ENCODE results near the gene ARHGEF4.

Gene ARHGEF4

DNA sequence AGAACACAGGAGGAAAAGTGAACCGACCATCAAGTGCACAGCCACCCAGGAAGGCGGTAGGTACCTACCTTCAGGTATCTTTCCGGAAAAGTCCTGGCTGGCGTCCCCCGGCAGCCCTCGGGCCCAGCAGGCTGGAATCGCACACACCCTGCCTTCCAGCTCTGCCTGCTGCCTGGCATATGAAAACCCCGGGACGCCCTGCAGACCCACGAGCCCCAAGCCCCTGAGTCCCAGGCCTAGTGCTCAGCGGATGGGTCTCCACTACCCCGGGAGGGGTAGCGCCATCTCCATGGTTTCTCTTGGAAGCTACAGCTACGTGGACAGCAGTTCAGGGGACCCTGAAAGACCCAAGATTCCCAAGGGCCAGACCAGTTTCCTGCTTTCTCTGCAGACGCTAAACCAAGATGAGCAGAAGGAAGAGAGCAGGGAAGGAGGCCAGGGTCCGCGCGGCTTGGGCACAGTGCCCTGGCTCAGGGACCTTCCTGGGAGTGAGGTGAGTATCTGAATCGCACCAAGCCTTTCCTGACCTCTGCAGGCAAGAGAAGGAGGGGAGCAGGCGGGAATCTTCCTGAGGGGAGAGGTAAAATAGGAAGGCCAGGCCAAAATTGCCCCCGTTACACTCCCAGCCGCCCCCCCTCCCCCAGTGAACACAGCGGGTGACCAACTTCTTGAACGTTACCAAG lies 80.4 kb downstream of the ARHGEF4 start:
- DNase-seq (ENCODE audit: low read depth in 2 of 2): no peak

GRCh38 chr2:130918393-130918792 lies 81.7 kb downstream of the ARHGEF4 start:
- DNase-seq (ENCODE audit: low read depth in 2 of 2): no peak

GRCh38 chr2:130920415-130921163 lies 83.9 kb downstream of the ARHGEF4 start:
- DNase-seq (ENCODE audit: low read depth in 2 of 2): peak; percentile 28 to 30

- DNase-seq (ENCODE audit: low read depth in 2 of 2): no peak
Measured at GRCh38 chr2:130921164-130921476, 84.4 kb downstream of the ARHGEF4 start.

DNA sequence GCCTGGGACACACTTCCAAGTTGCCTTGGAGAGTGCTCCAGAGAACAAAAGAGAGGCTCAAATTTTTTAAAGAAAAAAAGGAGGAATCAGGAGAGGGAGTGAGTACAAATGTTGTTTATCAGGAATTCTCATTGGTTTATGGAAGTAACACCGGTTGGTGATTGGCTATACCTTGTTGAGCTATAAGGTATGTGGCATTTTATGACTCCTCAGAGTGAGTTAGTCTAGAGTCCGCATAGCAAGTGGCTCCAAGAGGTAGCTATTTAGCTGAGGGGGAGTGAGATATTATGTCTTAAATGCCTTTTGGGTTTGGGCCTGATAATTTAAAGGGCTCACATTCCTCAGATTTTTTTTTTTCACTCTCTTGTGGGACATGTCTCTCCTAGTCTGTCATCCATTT lies 85.7 kb downstream of the ARHGEF4 start:
- DNase-seq (ENCODE audit: low read depth in 2 of 2): no peak

DNA sequence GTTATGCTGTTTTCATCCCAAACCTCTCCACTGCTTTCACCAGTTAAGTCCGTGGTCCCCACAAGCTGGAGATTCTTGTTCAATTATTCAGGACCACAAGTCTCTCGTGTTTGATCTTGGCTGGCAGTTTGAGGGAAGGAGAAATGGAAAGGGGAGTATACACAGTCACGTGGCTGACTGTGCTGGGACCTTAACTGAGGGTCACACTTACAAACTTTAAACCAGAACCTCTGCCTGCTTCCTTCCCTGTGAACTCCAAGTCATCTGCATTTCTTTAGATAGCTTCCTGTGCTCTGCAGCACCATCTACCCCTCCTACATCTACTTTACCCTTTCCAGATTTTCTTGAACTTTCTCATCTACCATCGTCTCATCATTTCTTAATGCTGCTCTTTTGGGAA lies 91.7 kb downstream of the ARHGEF4 start:
- DNase-seq (ENCODE audit: low read depth in 2 of 2): no peak

- DNase-seq (ENCODE audit: low read depth in 2 of 2): no peak
Measured at GRCh38 chr2:130930740-130931659, 94.3 kb downstream of the ARHGEF4 start.

DNA sequence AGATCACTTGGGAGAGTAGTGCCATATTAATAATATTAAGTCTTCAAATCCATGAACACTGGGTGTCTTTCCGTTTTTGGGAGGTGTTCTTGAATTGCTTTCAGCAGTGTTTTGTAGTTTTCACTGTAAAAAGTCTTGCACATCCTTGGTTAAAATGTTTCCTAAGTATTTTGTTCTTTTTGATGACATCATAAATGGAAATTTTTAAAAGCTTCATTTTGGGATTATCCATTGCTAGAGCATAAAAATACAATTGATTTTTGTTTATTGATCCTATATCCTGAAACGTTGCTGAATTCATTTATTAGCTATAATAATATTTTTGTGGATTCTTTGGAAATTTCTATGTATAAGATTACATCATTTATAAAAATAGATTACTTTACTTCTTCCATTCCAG lies 96.8 kb downstream of the ARHGEF4 start:
- DNase-seq (ENCODE audit: low read depth in 2 of 2): no peak

- no peak for DNase-seq (ENCODE audit: low read depth in 2 of 2)
Measured at GRCh38 chr2:130936451-130936850, 99.7 kb downstream of the ARHGEF4 start.

GRCh38 chr2:130947967-130948366 lies 111.3 kb downstream of the ARHGEF4 start:
- DNase-seq (ENCODE audit: low read depth in 2 of 2): no peak

- DNase-seq (ENCODE audit: low read depth in 2 of 2): no peak
Measured at GRCh38 chr2:130949954-130950353, 113.2 kb downstream of the ARHGEF4 start.

DNA sequence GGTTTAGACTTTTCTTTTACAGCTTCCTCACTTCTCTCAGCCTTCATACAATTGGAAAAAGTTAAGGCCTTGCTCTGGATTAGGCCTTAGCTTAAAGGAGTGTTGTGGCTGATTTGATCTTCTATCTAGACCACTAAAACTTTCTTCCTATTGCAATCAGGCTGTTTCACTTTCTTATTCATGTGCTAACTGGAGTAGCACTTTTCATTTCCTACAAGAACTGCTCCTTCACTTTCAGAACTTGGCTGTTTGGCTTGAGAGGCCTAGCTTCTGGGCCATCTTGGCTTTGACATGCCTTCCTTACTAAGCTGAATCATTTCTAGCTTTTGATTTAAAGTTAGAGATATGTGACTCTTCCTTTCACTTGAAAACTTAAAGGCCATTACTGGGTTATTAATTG lies 114.3 kb downstream of the ARHGEF4 start:
- DNase-seq (ENCODE audit: low read depth in 2 of 2): no peak

- no peak for DNase-seq (ENCODE audit: low read depth in 2 of 2)
Measured at GRCh38 chr2:130954873-130955272, 118.2 kb downstream of the ARHGEF4 start.

DNA sequence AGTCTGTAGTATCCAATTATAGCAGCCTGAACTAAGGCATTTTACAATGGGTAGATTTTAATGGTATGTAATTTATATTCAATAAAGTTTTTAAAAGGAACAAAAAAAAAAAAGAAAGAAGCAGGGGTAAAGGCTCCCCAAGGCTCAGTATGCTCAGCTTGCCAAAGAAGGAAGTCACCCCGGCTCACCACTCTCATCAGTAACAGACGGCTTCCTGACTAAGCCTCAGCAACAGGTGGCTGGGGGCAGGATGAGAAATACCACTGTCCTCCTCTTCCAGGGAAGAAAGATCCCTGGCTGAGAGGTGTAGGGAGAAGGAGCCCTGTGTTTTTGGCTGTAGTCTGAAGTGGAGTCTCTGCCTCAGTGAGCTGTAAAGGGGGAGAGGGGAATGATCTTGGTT lies 121.2 kb downstream of the ARHGEF4 start:
- no peak for DNase-seq (ENCODE audit: low read depth in 2 of 2)

DNA sequence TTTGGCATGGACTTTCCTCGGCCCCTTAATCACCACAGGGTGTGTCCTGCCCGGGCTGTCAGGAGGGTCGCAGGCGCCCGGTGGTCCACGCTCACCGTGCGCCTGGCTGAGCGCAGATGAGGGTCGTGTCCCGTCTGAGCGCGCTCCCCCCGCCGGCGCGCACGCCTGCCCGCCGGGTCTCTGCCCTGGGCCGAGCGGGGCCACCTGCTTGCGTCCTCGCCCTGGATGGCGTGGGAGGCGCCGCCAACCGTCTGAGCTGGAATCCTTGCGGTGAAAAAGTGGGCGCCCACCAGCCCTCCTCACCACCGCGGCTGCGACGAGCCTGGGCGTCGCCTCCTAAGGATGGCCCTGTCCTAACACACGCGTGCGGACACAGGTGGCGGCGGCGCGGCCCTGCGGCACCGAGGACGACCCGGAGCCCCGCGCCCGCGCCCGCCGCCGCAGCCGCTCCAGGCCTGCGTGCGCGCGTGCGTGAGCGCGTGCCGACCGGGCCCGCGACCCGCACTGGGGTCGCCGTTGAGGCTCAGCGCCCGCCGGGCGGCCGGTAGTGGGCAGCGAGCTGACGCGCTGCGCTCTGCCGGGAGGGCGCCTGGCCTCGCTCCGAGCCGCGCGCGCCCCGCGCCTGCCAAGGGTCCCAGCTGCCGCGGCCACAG lies 126.6 kb downstream of the ARHGEF4 start:
- no peak for DNase-seq (ENCODE audit: low read depth in 2 of 2)

DNA sequence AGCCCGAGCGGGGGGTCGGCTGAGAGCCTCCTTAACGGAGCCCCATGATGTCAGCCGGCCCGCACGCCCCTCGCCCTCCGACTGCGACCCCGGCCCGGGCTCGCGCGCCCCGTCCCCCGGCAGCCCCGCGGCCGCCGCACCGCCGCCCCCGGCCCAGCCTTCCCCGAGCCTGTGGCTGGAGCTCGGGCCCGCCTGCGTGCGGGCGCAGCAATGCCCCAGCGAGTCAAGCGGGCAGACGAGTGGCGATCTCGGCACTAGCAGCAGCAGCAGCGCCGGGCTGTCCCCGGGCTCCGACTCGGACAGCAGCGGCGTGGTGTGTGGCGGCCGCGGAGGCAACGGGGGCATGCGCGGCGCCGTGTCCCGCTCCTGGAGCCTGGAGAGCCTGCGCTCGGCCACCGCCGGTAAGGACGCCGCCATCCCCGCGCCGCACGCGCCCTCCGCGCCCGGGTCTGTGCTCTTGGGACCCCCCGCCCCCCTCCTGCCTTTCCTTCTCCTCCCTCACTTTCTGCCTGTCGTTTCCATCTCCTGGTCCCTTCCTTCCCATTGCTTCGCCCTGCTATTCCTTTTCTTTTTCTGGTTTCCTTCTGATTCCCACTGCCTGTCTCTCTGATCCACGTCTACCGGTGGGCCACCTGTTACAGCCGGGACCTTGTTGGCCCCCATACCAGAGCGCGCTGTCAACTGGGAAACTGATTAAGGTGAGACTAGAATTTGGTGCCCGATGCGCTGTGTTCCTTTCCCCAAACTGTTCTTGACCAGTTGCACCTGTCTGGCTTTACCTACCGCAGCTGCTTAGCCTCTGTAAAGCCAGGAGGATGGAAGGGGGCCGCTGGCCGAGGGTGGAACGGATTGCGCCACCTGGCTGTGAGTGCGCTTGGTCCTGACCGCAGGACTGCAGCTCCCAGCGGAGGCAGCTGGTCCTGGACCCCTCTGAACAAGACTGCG lies 127.4 kb downstream of the ARHGEF4 start:
- DNase-seq (ENCODE audit: low read depth in 2 of 2): no peak

DNA sequence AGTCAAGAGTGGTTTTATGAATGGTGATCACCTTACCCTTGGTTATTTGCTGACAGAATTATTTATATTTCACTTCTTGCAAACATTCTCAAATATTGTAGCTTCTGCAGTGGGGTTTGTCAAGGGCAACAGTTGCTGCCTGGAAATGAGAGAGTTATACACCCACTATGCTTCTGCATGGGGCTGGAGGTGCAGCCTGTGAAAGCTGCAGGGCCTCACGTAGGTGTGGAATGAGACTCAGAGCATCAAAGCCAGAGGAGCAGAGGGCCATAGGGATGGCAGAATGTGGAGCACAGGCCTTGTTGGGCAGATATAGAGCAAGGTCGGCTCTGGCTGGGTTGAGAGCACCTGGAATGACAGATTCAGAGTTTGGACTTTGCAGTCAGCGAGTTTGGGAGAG lies 128.2 kb downstream of the ARHGEF4 start:
- DNase-seq (ENCODE audit: low read depth in 2 of 2): no peak

- DNase-seq (ENCODE audit: low read depth in 2 of 2): no peak
Measured at GRCh38 chr2:130966149-130966774, 129.5 kb downstream of the ARHGEF4 start.

GRCh38 chr2:130966775-130967490 lies 130.2 kb downstream of the ARHGEF4 start:
- no peak for DNase-seq (ENCODE audit: low read depth in 2 of 2)

GRCh38 chr2:130972410-130972809 lies 135.7 kb downstream of the ARHGEF4 start:
- DNase-seq (ENCODE audit: low read depth in 2 of 2): no peak
